ENCODE measurements around the gene DMD.

DMD gene

GRCh38 chrX:31464306-31464915, 1746.9 kb downstream of the DMD start:
- DNase-seq (ENCODE audit: low read depth in 2 of 2): peak in 1 of 2 donors; percentile 5
- H3K4me3 ChIP-seq (replicated peaks in 1 of 2; ENCODE audit: low read depth in 2 of 2, low read length in 2 of 2): no peak overlapping the region
- TF ChIP-seq CTCF (IDR thresholded peaks at IDR 0.05; ENCODE audit: low read depth, low read length): no peak

GRCh38 chrX:31461266-31461665, 1750.1 kb downstream of the DMD start:
- DNase-seq (ENCODE audit: low read depth in 2 of 2): no peak
- no peak overlapping the region for H3K4me3 ChIP-seq (replicated peaks in 1 of 2; ENCODE audit: low read depth in 2 of 2, low read length in 2 of 2)
- TF ChIP-seq CTCF (IDR thresholded peaks at IDR 0.05; ENCODE audit: low read depth, low read length): no peak

GRCh38 chrX:31459361-31459760, 1752.0 kb downstream of the DMD start:
- peak; percentile 52 to 54 for DNase-seq (ENCODE audit: low read depth in 2 of 2)
- H3K4me3 ChIP-seq (replicated peaks in 1 of 2; ENCODE audit: low read depth in 2 of 2, low read length in 2 of 2): no peak overlapping the region
- TF ChIP-seq CTCF (IDR thresholded peaks at IDR 0.05; ENCODE audit: low read depth, low read length): no peak

GRCh38 chrX:31449965-31450364, 1761.4 kb downstream of the DMD start:
- peak; percentile 14 to 51 for DNase-seq (ENCODE audit: low read depth in 2 of 2)

GRCh38 chrX:31449081-31449480, 1762.3 kb downstream of the DMD start:
- no peak overlapping the region for H3K4me3 ChIP-seq (replicated peaks in 1 of 2; ENCODE audit: low read depth in 2 of 2, low read length in 2 of 2)
- no peak for TF ChIP-seq CTCF (IDR thresholded peaks at IDR 0.05; ENCODE audit: low read depth, low read length)
- DNase-seq (ENCODE audit: low read depth in 2 of 2): no peak

More at GRCh38 chrX:31449965-31450364, 1761.4 kb downstream of the DMD start:
- no peak overlapping the region for H3K4me3 ChIP-seq (replicated peaks in 1 of 2; ENCODE audit: low read depth in 2 of 2, low read length in 2 of 2)
- no peak for TF ChIP-seq CTCF (IDR thresholded peaks at IDR 0.05; ENCODE audit: low read depth, low read length)

GRCh38 chrX:31445542-31445941, 1765.8 kb downstream of the DMD start:
- TF ChIP-seq CTCF (IDR thresholded peaks at IDR 0.05; ENCODE audit: low read depth, low read length): no peak
- H3K4me3 ChIP-seq (replicated peaks in 1 of 2; ENCODE audit: low read depth in 2 of 2, low read length in 2 of 2): no peak overlapping the region
- DNase-seq (ENCODE audit: low read depth in 2 of 2): peak in 1 of 2 donors; percentile 45

GRCh38 chrX:31443654-31444053, 1767.7 kb downstream of the DMD start:
- no peak for DNase-seq (ENCODE audit: low read depth in 2 of 2)
- TF ChIP-seq CTCF (IDR thresholded peaks at IDR 0.05; ENCODE audit: low read depth, low read length): no peak
- H3K4me3 ChIP-seq (replicated peaks in 1 of 2; ENCODE audit: low read depth in 2 of 2, low read length in 2 of 2): no peak overlapping the region
